ENCODE measurements around the gene LRRN3. TPM values are rescaled to one million over a fixed set of nuclear protein-coding genes. Genes with fewer than 3 reads are reported as not detected.

The LRRN3 gene
- total RNA-seq, result 0.16 TPM in 1 of 2 replicates, not detected in the other

GRCh38 chr7:111090846-111091245 lies at the start of gene LRRN3:
TSS of gene LRRN3 (plus strand) at chr7:111091127. CDS start at chr7:111122773, 31,646 bp downstream.

Data from hair follicular keratinocyte (primary cell).